ENCODE measurements around the gene TNFAIP1.

GRCh38 chr17:28350271-28350670, 14.7 kb downstream of the TNFAIP1 start:
- no peak for TF ChIP-seq POLR2A (IDR thresholded peaks at IDR 0.05)
- TF ChIP-seq, protein P1, sequence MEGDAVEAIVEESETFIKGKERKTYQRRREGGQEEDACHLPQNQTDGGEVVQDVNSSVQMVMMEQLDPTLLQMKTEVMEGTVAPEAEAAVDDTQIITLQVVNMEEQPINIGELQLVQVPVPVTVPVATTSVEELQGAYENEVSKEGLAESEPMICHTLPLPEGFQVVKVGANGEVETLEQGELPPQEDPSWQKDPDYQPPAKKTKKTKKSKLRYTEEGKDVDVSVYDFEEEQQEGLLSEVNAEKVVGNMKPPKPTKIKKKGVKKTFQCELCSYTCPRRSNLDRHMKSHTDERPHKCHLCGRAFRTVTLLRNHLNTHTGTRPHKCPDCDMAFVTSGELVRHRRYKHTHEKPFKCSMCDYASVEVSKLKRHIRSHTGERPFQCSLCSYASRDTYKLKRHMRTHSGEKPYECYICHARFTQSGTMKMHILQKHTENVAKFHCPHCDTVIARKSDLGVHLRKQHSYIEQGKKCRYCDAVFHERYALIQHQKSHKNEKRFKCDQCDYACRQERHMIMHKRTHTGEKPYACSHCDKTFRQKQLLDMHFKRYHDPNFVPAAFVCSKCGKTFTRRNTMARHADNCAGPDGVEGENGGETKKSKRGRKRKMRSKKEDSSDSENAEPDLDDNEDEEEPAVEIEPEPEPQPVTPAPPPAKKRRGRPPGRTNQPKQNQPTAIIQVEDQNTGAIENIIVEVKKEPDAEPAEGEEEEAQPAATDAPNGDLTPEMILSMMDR (IDR thresholded peaks at IDR 0.05) = no peak
